ENCODE measurements around the gene ELOB.

Gene ELOB

DNA sequence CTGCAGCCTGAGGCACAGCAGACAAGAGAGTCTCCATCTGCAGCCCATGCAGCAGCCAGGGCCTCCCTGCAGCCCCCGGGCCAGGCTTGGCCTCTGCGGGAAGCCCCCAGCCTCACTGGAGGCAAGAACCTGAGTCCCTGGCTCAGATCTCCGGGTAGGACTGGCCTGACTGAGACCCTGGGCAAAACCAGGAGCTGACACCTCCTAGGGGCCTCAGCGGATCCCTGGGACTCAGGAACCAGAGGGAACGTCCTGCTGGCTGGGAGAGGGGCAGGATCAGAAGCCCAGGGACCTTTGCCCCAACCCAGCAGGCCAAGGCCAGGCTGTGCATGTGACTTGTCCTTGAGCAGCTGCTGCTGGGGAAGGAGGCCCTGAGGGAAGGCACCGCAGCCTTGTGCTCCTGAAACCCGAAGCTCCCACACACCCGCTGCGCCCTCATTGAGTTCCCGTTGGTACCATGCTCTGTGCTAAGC, 38.3 kb upstream of the ELOB start:
- Mint-ChIP-seq H3K9me3 (no peaks in the 10 kb centered on the region), H3K27me3 (peaks cover 31% of the 10 kb centered on the region), H3K27ac (no peak overlapping the region)

DNA sequence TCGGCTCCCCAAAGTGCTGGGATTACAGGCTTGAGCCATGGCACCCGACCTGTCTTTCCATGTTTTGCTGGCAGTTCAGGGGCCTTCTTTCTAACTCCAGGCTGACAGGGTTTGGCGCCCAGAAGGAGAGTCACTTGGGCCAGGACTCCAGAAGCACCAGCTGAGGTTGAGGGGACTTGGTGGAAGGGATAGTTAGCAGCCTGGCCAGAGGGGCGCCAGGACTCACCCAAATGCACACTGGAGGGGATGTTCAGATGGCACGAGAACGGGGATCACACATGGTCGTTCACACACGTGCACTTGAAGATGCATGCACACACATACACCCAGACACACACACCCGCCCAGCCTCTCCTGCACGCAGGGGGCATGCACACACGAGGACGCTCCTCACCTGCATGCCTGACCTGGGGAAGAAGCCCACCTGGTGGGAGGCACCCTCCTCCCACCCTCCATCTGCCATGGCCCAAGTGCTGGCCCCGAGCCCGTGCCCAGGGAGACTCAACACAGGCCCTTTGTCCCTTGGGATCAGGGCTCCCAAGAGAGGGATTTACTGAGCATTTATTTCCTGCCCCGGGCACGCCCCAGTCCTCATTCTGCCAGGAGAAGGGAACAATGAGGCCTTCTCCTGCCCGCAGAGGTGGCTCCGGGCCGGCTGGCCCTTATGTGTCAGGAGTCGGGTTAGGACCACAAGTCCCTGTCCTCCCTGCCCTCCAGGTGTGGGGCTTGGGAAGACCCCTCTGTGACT, 37.6 kb upstream of the ELOB start:
- Mint-ChIP-seq H3K4me3 (no peak overlapping the region), H3K27me3 (peaks cover 37% of the 10 kb centered on the region), H3K4me1 (no peaks in the 10 kb centered on the region), H3K9me3 (no peaks in the 10 kb centered on the region), H3K27ac (no peak overlapping the region), H3K36me3 (no peaks in the 10 kb centered on the region)
- no peak for ATAC-seq

More for the DNA sequence above, 38.3 kb upstream of the ELOB start:
- H3K4me3 Mint-ChIP-seq: no peak overlapping the region
- H3K36me3 Mint-ChIP-seq: no peaks in the 10 kb centered on the region
- no peak for ATAC-seq
- H3K4me1 Mint-ChIP-seq: no peaks in the 10 kb centered on the region

DNA sequence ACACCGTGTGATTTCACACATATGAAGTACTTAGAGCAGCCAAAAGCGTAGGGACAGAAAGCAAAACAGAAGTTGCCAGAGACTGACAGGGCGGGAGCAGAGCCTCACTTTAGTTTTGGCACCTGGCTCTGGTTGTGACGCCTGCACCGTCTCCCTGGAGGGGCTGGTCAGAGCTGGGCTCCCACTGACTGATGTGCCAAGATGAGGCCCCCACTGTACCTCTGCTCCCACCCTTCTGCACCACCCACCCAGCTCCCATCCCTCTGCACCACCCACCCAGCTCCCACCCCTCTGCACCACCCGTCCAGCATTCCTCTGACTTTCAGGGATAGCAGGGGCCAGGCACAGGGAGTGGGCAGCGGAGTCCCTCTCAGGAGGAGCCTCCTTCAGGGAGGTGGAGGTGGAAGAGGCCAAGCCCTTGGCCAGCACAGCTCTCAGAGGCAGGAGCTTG, 36.7 kb upstream of the ELOB start:
- Mint-ChIP-seq H3K27me3 (peaks cover 38% of the 10 kb centered on the region), H3K4me3 (no peak overlapping the region), H3K9me3 (peaks cover 4% of the 10 kb centered on the region), H3K4me1 (no peaks in the 10 kb centered on the region), H3K36me3 (peaks cover 4% of the 10 kb centered on the region), H3K27ac (no peak overlapping the region)
- no peak for ATAC-seq

DNA sequence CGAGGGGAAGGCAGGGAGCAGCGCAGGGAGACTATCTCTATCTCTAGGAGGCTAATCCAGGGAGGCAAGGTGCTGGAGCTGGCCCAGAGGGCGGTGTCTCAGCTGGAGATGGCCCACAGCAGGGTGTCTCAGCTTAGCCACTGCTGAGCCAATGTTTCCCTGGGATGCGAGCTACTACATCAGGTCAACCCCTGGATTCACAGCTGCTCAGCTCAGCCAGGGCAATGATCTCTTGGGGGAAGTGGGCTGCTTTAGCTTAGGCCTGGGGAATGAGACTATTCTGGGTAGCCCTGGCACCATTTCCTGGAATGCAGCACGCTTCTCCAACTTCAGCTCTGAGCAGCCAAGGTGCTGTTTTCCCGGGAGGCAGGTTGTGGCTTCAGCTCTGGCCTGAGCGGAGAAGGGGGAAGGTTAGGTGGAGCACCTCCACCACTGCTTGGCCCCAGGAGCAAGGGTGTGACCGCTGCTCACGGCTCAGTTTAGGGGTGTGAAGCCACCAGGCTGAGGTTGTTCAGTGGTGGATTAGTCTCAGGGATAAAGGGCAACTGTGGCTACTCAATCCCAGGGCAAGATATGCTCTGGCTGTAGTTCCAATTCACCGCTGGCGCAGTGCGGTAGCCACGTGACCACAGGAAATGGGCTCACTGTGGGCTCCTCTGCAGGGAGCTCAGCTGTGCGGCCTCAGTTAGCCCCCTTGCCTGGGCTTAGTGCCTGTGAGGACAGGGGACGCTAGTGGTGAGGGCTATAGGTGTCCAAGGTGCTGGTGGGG, 34.8 kb upstream of the ELOB start:
- no peak for ATAC-seq
- Mint-ChIP-seq H3K27ac (no peak overlapping the region), H3K36me3 (peaks cover 6% of the 10 kb centered on the region), H3K4me3 (no peak overlapping the region), H3K27me3 (peaks cover 57% of the 10 kb centered on the region), H3K4me1 (no peaks in the 10 kb centered on the region), H3K9me3 (peaks cover 6% of the 10 kb centered on the region)

DNA sequence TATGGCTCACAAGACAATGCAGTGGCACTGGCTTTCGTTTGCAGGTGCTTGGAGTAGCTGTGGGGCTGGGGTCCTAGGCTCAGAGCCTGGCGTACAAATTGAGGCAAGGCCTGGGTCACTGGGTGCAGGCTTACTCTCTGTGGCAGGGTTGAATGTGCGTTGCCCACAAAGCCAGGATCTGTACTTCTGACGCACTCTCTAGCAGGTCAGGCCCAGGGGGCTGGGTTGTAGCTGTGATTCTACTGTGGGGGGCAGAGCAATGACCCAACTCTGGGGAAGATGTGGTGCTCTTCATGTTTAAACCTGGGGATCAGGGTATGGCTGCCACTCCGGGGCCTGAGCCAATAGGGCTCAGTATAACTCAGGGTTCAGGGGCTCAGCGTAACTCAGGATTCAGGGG, 33.6 kb upstream of the ELOB start:
- ATAC-seq: no peak
- Mint-ChIP-seq H3K4me3 (no peak overlapping the region), H3K4me1 (no peaks in the 10 kb centered on the region)

DNA sequence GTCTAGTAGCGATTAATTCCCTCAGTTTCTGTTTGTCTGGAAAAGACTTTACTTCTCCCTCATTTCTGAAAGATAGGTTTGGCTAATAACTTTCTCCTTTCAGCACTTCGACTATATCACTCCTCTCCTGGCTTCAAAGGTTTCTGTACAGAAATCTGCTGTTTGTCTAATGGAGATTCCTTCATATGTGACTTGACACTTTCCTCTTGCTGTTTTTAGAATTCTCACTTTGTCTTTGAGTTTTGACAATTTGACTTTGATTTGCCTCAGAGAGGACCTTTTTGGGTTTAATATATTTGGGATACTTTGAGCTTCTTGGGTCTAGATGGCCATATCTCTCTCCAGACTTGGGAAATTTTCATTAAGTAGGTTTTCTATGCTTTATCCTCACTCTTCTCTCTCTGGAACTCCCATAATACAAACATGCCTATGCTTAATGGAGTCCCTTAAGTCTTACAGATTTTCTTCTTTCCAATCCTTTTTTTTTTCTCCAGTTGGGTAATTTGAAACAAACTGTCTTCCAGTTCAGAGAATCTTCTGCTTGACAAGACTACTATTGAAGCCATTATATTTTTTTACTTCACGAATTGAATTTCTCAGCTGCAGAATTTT, 32.2 kb upstream of the ELOB start:
- ATAC-seq: no peak
- H3K27me3 Mint-ChIP-seq: peaks cover 83% of the 10 kb centered on the region
- peaks cover 6% of the 10 kb centered on the region for H3K9me3 Mint-ChIP-seq
- H3K4me3 Mint-ChIP-seq: no peak overlapping the region
- no peak overlapping the region for H3K27ac Mint-ChIP-seq
- peaks cover 6% of the 10 kb centered on the region for H3K36me3 Mint-ChIP-seq
- H3K4me1 Mint-ChIP-seq: no peaks in the 10 kb centered on the region

More for the DNA sequence above, 33.6 kb upstream of the ELOB start:
- peaks cover 69% of the 10 kb centered on the region for H3K27me3 Mint-ChIP-seq
- H3K27ac Mint-ChIP-seq: no peak overlapping the region
- peaks cover 6% of the 10 kb centered on the region for H3K36me3 Mint-ChIP-seq
- peaks cover 6% of the 10 kb centered on the region for H3K9me3 Mint-ChIP-seq

DNA sequence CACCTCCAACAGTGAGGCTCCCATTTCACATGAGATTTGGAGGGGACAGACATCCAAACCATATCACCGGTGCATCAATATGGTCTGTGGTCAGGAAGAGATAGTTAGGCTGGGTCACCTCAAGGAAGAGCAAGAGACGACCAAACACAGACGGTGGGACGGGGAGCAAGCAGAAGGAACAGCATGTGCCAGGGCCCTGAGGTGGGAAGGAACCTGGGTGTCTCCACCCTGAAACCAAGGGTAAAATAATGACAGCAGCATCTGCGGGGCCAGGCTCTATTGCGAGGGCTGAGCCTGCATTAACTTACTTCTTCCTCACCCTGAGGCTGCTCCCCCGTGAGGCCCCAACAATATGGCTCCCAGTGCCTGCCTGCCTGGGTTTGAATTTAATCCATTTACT, 31.1 kb upstream of the ELOB start:
- Mint-ChIP-seq H3K27me3 (peaks cover 89% of the 10 kb centered on the region), H3K9me3 (peaks cover 10% of the 10 kb centered on the region), H3K4me1 (no peaks in the 10 kb centered on the region), H3K27ac (no peak overlapping the region), H3K36me3 (peaks cover 6% of the 10 kb centered on the region), H3K4me3 (no peak overlapping the region)
- no peak for ATAC-seq

DNA sequence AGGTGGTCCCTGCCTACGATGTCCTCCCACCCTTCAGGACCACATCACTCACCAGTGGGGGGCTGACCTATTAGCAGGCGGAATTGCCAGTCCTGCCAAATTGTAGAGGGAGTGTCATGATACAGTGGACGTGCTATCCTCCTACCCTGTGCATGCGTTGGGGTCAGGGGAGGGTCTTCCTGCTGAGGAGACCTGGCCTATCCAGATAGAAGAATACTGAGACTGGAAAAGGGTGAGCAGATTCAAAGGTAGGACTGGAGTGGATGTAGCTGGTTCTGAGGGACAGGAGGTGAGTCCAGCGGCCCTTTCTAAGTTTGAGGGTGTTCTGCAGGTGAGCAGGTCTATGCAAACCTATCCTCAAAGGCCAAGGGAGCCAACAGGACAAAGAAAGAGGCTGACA, 29.2 kb upstream of the ELOB start:
- no peak overlapping the region for H3K4me3 Mint-ChIP-seq
- H3K36me3 Mint-ChIP-seq: peaks cover 6% of the 10 kb centered on the region
- ATAC-seq: no peak

DNA sequence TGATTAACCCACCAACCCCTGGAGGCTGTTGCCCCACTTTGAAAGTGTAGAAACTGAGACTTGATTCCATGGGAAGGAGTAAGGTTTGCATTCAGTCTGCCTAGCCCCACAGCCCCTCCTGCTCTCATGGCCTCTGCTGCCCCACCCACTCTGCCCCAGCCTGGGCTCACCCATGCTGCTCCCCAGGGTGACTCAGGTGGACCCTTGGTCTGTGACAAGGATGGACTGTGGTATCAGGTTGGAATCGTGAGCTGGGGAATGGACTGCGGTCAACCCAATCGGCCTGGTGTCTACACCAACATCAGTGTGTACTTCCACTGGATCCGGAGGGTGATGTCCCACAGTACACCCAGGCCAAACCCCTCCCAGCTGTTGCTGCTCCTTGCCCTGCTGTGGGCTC, 27.6 kb upstream of the ELOB start:
- H3K27ac Mint-ChIP-seq: no peak overlapping the region
- no peak overlapping the region for H3K4me3 Mint-ChIP-seq
- H3K4me1 Mint-ChIP-seq: no peaks in the 10 kb centered on the region
- H3K36me3 Mint-ChIP-seq: peaks cover 6% of the 10 kb centered on the region
- H3K27me3 Mint-ChIP-seq: peaks cover 59% of the 10 kb centered on the region
- peaks cover 10% of the 10 kb centered on the region for H3K9me3 Mint-ChIP-seq
- ATAC-seq: no peak

More for the DNA sequence above, 29.2 kb upstream of the ELOB start:
- Mint-ChIP-seq H3K27me3 (peaks cover 74% of the 10 kb centered on the region), H3K27ac (no peak overlapping the region), H3K9me3 (peaks cover 10% of the 10 kb centered on the region), H3K4me1 (no peaks in the 10 kb centered on the region)

DNA sequence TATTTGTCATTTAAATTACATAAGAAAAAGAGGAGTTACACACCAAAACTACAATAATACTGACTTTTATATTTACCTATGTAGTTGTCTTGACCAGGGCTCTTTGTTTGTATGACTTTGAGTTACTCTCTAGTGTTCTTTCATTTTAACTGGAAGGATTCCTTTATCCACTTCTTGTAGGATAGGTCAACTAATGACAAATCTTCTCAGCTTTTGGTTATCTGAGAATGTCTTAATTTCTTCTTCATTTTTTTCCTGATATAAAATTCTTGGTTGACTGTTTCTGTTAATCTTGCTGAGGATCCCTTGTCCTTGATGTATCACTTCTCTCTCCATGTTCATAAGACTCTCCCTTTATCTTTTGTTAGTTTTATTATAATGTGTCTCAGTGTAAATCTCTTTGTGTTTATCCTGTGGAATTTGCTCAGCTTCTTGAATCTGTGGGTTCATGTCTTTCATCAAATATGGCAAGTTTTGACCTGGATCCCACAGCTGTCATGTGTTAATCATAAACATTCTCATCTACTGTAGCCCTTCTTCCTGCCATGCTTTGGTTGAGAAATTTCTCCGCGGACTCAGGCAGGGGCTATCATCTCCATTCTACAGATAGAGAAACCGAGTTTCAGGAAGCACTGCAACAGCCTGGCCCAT, 26.6 kb upstream of the ELOB start:
- no peaks in the 10 kb centered on the region for H3K4me1 Mint-ChIP-seq
- H3K27me3 Mint-ChIP-seq: peaks cover 49% of the 10 kb centered on the region
- peaks cover 4% of the 10 kb centered on the region for H3K9me3 Mint-ChIP-seq
- no peak overlapping the region for H3K4me3 Mint-ChIP-seq
- peaks cover under 1% of the 10 kb centered on the region for H3K36me3 Mint-ChIP-seq
- no peak for ATAC-seq
- no peak overlapping the region for H3K27ac Mint-ChIP-seq

DNA sequence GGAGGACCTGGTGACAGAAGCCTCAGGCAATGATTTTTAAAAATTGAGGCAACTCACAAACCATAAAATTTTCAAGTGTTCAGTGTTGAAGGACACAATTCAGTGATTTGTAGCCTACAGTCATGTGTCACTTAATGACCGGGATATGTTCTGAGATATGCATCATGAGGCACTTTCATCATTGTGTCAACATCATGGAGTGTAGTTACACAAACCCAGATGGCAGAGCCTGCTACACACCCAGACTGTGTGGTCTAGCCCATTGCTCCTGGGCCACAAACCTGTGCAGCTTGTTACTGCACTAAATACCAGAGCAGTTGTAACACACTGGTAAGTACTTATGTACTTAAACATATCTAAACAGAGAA, 22.8 kb upstream of the ELOB start:
- ATAC-seq: no peak
- Mint-ChIP-seq H3K4me3 (no peak overlapping the region), H3K4me1 (no peaks in the 10 kb centered on the region), H3K27me3 (peaks cover 21% of the 10 kb centered on the region), H3K27ac (no peak overlapping the region), H3K9me3 (peaks cover 4% of the 10 kb centered on the region), H3K36me3 (no peaks in the 10 kb centered on the region)

DNA sequence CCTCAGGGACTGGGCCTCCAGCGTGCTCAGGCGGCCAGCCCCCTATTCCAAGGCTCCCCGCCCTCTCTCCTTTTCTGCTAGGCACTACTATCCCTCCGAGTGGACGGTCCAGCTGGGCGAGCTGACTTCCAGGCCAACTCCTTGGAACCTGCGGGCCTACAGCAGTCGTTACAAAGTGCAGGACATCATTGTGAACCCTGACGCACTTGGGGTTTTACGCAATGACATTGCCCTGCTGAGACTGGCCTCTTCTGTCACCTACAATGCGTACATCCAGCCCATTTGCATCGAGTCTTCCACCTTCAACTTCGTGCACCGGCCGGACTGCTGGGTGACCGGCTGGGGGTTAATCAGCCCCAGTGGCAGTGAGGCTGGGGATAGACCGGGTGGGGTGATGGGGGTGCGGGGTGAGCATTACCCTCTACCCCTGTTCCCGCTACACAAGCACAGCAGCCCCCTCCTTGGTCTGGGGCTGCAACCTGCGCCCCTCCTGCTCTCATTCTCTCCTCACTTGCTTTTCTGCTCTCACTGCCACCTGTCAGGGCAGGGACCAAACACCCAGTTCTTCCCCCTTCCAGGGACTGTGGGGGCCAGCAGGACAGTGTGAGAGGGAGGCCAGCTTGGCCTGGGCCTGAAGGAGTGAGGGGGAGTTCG, 22.3 kb upstream of the ELOB start:
- Mint-ChIP-seq H3K36me3 (no peaks in the 10 kb centered on the region), H3K4me3 (no peak overlapping the region), H3K4me1 (no peaks in the 10 kb centered on the region), H3K27ac (no peak overlapping the region), H3K27me3 (peaks cover 21% of the 10 kb centered on the region), H3K9me3 (peaks cover 4% of the 10 kb centered on the region)
- no peak for ATAC-seq

DNA sequence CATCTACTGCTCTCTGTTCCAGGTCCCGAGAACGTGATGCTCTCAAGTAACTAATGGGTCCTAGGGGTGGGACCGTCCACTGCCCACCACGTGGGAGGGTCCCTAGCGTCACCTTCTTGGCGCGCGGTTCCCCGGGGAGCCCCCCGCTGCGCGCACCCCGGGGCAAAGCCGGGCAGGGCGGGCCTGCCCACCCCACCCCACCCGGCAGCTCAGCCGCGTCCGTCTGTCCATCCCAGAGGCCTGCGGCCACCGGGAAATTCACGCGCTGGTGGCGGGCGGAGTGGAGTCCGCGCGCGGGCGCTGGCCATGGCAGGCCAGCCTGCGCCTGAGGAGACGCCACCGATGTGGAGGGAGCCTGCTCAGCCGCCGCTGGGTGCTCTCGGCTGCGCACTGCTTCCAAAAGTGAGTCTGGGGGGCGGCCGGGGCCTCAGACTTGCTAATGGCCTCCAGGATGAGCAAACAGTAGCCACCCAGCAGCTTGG, 21.7 kb upstream of the ELOB start:
- peaks cover 21% of the 10 kb centered on the region for H3K27me3 Mint-ChIP-seq
- H3K4me1 Mint-ChIP-seq: no peaks in the 10 kb centered on the region
- H3K9me3 Mint-ChIP-seq: peaks cover 2% of the 10 kb centered on the region
- ATAC-seq: peak; percentile 64
- no peak overlapping the region for H3K4me3 Mint-ChIP-seq
- no peak overlapping the region for H3K27ac Mint-ChIP-seq
- no peaks in the 10 kb centered on the region for H3K36me3 Mint-ChIP-seq

DNA sequence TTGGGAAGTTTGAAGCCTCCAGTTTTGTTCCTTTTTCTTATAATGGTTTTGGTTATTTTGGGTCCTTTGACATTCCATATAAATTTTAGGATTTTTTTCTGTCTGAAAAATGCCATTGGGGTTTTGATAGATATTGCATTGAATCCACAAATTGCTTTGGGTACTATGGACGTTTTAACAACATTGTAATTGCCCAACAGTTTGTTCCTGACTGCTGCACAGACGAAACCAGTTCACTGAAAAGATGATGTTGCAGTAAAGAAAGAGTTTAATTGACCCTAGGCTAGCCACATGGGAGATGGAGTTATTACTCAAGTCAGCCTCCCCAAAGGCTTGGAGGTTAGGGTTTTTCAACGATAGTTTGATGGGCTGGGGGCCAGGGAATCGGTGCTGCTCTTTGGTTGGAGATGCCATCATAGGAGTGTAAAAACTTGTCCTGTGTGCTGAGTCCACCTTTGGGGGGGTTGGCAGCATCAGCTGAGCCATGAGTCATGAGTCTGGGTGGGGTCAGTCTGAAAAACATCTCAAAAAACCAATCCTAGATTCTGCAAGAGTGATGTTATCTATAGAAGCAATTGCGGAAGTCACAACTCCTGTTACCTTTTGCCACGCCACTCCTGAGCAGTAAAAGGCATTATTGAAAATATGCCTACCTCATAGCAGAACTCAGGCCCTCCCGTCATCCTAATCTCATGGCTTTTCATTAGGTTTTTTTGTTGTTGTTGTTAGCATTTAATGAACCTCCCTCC, 18.5 kb upstream of the ELOB start:
- Mint-ChIP-seq H3K27me3 (peaks cover 47% of the 10 kb centered on the region), H3K36me3 (no peaks in the 10 kb centered on the region), H3K4me3 (no peak overlapping the region), H3K27ac (no peak overlapping the region), H3K4me1 (no peaks in the 10 kb centered on the region), H3K9me3 (no peaks in the 10 kb centered on the region)
- no peak for ATAC-seq

Measured in stimulated activated memory B cell treated with anti-CD40 and anti-IgM and Interleukin-4, amounts not matched to agents 10 μg/mL and 1 μg/mL and 100 μg/mL, for 72 hours (primary cell).